A673 (cell line): Measurements from ENCODE around the gene FAM9C. TPM values are rescaled to one million over a fixed set of nuclear protein-coding genes. Genes with fewer than 3 reads are reported as not detected.

Source experiments
- BruUV-seq: library from RNA; stranded (reverse); fragments of 400-500 nt; replicated peaks from 2 replicates; lab custom pipeline; 2021; lab: Mats Ljungman, UMichigan
- CTCF ChIA-PET: fragments of 300-600 bp; sonication (Branson Sonifier 250); formaldehyde crosslinking; loops from one replicate; lab custom pipeline; 2022; ENCODE audit warnings: antibody characterized with exemption; lab: Charles Lee
- POLR2A ChIA-PET: fragments of 300-600 bp; sonication (Branson Sonifier 250); formaldehyde crosslinking; loops from one replicate; lab custom pipeline; 2022; ENCODE audit warnings: antibody characterized with exemption; ENCODE audit not compliant: low non-redundant PET; lab: Charles Lee
- DNase-seq: peaks from one replicate; pipeline ENCODE4 v3.0.0-alpha.2; 2015; ENCODE audit warnings: low spot score
- H3K27ac ChIP-seq: fragments of 200-600 bp; sonication (generic); 2 replicates; pipeline ENCODE4 v1.5.1; 2016; ENCODE audit warnings: mixed run types, low read depth, mild to moderate bottlenecking, mixed read lengths, antibody characterized with exemption, low read length; ENCODE audit not compliant: poor library complexity, severe bottlenecking
- H3K27me3 ChIP-seq: fragments of 200-600 bp; sonication (generic); replicated peaks from 2 replicates; pipeline ENCODE4 v1.6.1; 2017; ENCODE audit warnings: mixed run types, low read depth, mild to moderate bottlenecking, mixed read lengths, antibody characterized with exemption, low read length; ENCODE audit not compliant: insufficient read depth, poor library complexity
- H3K36me3 ChIP-seq: fragments of 200-600 bp; sonication (generic); 2 replicates; pipeline ENCODE4 v1.6.1; 2016; ENCODE audit warnings: mixed run types, mild to moderate bottlenecking, mixed read lengths, antibody characterized with exemption, low read length; ENCODE audit not compliant: insufficient read depth, poor library complexity, severe bottlenecking
- H3K4me1 ChIP-seq: fragments of 200-600 bp; sonication (generic); 2 replicates; pipeline ENCODE4 v1.6.1; 2017; ENCODE audit warnings: mixed run types, mild to moderate bottlenecking, mixed read lengths, antibody characterized with exemption, low read length; ENCODE audit not compliant: insufficient read depth, poor library complexity, severe bottlenecking
- H3K4me3 ChIP-seq: fragments of 200-600 bp; sonication (generic); 2 replicates; pipeline ENCODE4 v1.5.1; 2016; ENCODE audit warnings: low read depth, mixed run types, mild to moderate bottlenecking, mixed read lengths, low read length; ENCODE audit not compliant: poor library complexity, severe bottlenecking
- H3K9me3 ChIP-seq: fragments of 200-600 bp; sonication (generic); 2 replicates; pipeline ENCODE4 v1.6.1; 2016; ENCODE audit warnings: mixed run types, low read depth, mild to moderate bottlenecking, mixed read lengths, antibody characterized with exemption, low read length; ENCODE audit not compliant: poor library complexity, severe bottlenecking
- EZH2 ChIP-seq: fragments of 200-600 bp; sonication (generic); IDR thresholded peaks from 2 replicates; pipeline ENCODE4 v1.6.1; 2017; ENCODE audit warnings: borderline replicate concordance, low read depth, mild to moderate bottlenecking, mixed read lengths, antibody characterized with exemption, low read length; ENCODE audit not compliant: poor library complexity, severe bottlenecking
- intact Hi-C: fragments of 100-400 bp; cut with micrococcal nuclease; formaldehyde crosslinking; loops from one replicate; pipeline ENCODE4 v1.10.0; 2022; ENCODE audit not compliant: unreplicated experiment
- total RNA-seq: library from RNA; stranded (reverse); gene quantifications from 2 replicates; pipeline ENCODE4 v1.2.3, GENCODE V29; 2021
- TF ChIP-seq, protein P1 (sequence below): fragments of 300-800, 200-600 bp; sonication (generic); conservative IDR thresholded peaks from 2 replicates; pipeline ENCODE4 v1.5.1; 2017; ENCODE audit warnings: low read depth, mild to moderate bottlenecking, antibody characterized with exemption, low read length, moderate library complexity, mixed read lengths

The FAM9C gene
- total RNA-seq, 1 experiment from 2014 or later = not detected

- H3K27ac ChIP-seq = no peak overlapping the region
- no peaks in the 10 kb centered on the region for H3K4me1 ChIP-seq
- no peaks in the 10 kb centered on the region for H3K27me3 ChIP-seq
- intact Hi-C loops = no loop called here
- no peaks in the 10 kb centered on the region for H3K36me3 ChIP-seq
- no peaks in the 10 kb centered on the region for H3K9me3 ChIP-seq
- no peak for DNase-seq
- POLR2A ChIA-PET = no interaction called here
- no TSS peak for BruUV-seq
- H3K4me3 ChIP-seq = no peak overlapping the region
- no peak for TF ChIP-seq EZH2
- CTCF ChIA-PET = no interaction called here
These were observed 30.2 kb upstream of the FAM9C start for GRCh38 chrX:13074297-13075262.

- DNase-seq = no peak
- CTCF ChIA-PET = no interaction called here
- Histone ChIP-seq H3K9me3 (no peaks in the 10 kb centered on the region), H3K36me3 (no peaks in the 10 kb centered on the region), H3K4me1 (no peaks in the 10 kb centered on the region), H3K4me3 (no peak overlapping the region), H3K27me3 (no peaks in the 10 kb centered on the region), H3K27ac (no peak overlapping the region)
- intact Hi-C loops = no loop called here
- BruUV-seq = no TSS peak
- POLR2A ChIA-PET = no interaction called here
- TF ChIP-seq, protein P1, sequence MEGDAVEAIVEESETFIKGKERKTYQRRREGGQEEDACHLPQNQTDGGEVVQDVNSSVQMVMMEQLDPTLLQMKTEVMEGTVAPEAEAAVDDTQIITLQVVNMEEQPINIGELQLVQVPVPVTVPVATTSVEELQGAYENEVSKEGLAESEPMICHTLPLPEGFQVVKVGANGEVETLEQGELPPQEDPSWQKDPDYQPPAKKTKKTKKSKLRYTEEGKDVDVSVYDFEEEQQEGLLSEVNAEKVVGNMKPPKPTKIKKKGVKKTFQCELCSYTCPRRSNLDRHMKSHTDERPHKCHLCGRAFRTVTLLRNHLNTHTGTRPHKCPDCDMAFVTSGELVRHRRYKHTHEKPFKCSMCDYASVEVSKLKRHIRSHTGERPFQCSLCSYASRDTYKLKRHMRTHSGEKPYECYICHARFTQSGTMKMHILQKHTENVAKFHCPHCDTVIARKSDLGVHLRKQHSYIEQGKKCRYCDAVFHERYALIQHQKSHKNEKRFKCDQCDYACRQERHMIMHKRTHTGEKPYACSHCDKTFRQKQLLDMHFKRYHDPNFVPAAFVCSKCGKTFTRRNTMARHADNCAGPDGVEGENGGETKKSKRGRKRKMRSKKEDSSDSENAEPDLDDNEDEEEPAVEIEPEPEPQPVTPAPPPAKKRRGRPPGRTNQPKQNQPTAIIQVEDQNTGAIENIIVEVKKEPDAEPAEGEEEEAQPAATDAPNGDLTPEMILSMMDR = no peak
- TF ChIP-seq EZH2 = no peak
These were observed 25.5 kb upstream of the FAM9C start for GRCh38 chrX:13069771-13070416.

DNA sequence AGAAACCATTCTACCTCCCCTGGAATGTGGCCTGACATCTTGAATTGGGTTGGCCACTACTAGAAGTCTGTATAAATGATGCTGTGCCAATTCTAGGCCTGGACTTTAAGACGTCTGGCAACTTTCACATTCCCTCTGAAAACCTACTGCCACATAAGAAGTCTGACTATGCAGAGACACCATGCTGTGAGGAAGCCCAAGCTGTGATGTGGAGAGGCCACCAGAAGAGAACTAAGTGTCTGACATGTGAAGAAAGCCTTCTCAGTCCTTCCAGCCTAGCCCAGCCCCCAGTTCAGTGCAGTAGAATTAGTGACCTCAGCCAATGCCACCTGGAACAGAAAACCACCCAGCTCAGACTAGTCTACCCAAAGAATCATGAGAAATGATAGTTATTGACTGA is 24.2 kb upstream of the FAM9C start:
- BruUV-seq = no TSS peak
- H3K4me3 ChIP-seq = no peak overlapping the region
- H3K9me3 ChIP-seq = no peaks in the 10 kb centered on the region
- ChIA-PET POLR2A (no interaction called here), CTCF (no interaction called here)
- DNase-seq = no peak
- no peaks in the 10 kb centered on the region for H3K36me3 ChIP-seq
- intact Hi-C loops = no loop called here
- H3K27ac ChIP-seq = no peak overlapping the region
- no peaks in the 10 kb centered on the region for H3K27me3 ChIP-seq
- no peak for TF ChIP-seq EZH2
- TF ChIP-seq, protein P1 = no peak
- no peaks in the 10 kb centered on the region for H3K4me1 ChIP-seq
